RWPE2 (cell line): ENCODE results near the gene ACOXL.
"Not testable (repeated sequence)": the region's sequence is repeated elsewhere in the genome, so short reads cannot be mapped to it uniquely, and the experiment has no call there.

ENCODE experiments used
- ATAC-seq: fragments of 200-7000 bp; cut with Tn5 transposase; 3 replicates; pipeline ENCODE4 v1.9.1; 2021; ENCODE audit warnings: low read depth
- DNase-seq: peaks from one replicate; pipeline ENCODE4 v3.0.0-alpha.2; 2020; ENCODE audit warnings: low spot score
- H3K27ac ChIP-seq: fragments of 450-650 bp; 2 replicates; pipeline ENCODE4 v1.5.1; 2017; ENCODE audit warnings: mild to moderate bottlenecking; ENCODE audit not compliant: poor library complexity, severe bottlenecking
- H3K27me3 ChIP-seq: fragments of 250-450 bp; sonication (Bioruptor Pico); 2 replicates; pipeline ENCODE4 v1.5.1; 2021; ENCODE audit warnings: mild to moderate bottlenecking, moderate library complexity; ENCODE audit not compliant: insufficient read depth, poor library complexity, severe bottlenecking
- H3K36me3 ChIP-seq: fragments of 250-450 bp; sonication (Bioruptor Pico); 2 replicates; pipeline ENCODE4 v1.5.1; 2020; ENCODE audit warnings: low read depth, mild to moderate bottlenecking, moderate library complexity
- H3K4me1 ChIP-seq: fragments of 250-450 bp; sonication (Bioruptor Pico); 2 replicates; pipeline ENCODE4 v1.5.1; 2021; ENCODE audit warnings: mild to moderate bottlenecking, moderate library complexity; ENCODE audit not compliant: insufficient read depth, poor library complexity, severe bottlenecking
- H3K4me3 ChIP-seq: fragments of 250-450 bp; sonication (Bioruptor Pico); 2 replicates; pipeline ENCODE4 v1.5.1; 2021; ENCODE audit warnings: mild to moderate bottlenecking, moderate library complexity; ENCODE audit not compliant: severe bottlenecking
- H3K9me3 ChIP-seq: fragments of 250-450 bp; sonication (Bioruptor Pico); 2 replicates; pipeline ENCODE4 v1.5.1; 2021; ENCODE audit warnings: mild to moderate bottlenecking, moderate library complexity; ENCODE audit not compliant: severe bottlenecking
- TF ChIP-seq, protein P1 (sequence below): fragments of 450-650 bp; IDR thresholded peaks from one replicate; pipeline ENCODE4 v1.5.1; 2017; ENCODE audit warnings: mild to moderate bottlenecking, moderate library complexity; ENCODE audit not compliant: poor library complexity, severe bottlenecking

ACOXL gene

DNA sequence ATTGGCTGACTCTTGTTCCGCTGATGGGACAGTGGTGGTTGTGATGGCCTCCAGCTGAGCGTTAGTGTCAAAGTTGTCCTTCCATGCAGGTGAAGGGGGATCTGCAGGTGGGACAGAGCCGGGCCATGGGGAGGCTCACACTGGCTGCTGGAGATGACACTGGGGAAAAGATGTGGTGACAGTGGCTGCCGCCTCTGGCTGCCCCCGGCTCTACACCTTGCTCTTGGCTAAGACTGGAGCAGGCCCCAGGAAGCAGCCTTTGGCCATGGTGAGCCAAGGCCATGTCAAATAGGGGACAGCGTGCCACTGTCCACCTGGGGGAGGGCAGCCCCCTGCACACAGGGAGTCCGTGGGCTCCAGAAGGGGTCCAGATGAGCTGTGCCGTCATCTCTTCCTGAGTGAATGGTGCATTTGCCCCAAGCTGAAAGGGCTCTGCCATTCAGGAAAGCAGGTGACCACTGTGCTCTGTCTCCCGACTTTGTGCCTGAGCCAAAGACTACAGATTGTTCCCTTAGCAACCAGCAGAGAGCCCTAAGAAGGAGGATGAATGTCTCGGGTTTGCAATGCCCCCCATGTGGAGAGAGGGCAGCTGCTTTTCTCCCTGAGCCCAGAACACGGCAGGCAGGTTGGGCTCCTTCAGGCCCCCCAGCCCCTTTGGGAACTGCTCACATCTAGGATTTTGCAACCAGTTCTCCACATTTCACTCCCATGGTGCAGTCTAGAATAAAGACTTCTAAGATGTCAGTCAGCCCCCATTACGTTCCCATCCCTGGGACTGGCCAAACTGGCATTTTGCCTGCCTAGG is 309.2 kb downstream of the ACOXL start:
- Histone ChIP-seq H3K27ac (no peak overlapping the region), H3K9me3 (no peaks in the 10 kb centered on the region), H3K27me3 (peaks cover 5% of the 10 kb centered on the region), H3K36me3 (no peaks in the 10 kb centered on the region), H3K4me1 (no peaks in the 10 kb centered on the region), H3K4me3 (no peak overlapping the region)
- no peak for ATAC-seq
- DNase-seq = no peak
- TF ChIP-seq, protein P1, sequence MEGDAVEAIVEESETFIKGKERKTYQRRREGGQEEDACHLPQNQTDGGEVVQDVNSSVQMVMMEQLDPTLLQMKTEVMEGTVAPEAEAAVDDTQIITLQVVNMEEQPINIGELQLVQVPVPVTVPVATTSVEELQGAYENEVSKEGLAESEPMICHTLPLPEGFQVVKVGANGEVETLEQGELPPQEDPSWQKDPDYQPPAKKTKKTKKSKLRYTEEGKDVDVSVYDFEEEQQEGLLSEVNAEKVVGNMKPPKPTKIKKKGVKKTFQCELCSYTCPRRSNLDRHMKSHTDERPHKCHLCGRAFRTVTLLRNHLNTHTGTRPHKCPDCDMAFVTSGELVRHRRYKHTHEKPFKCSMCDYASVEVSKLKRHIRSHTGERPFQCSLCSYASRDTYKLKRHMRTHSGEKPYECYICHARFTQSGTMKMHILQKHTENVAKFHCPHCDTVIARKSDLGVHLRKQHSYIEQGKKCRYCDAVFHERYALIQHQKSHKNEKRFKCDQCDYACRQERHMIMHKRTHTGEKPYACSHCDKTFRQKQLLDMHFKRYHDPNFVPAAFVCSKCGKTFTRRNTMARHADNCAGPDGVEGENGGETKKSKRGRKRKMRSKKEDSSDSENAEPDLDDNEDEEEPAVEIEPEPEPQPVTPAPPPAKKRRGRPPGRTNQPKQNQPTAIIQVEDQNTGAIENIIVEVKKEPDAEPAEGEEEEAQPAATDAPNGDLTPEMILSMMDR = no peak

GRCh38 chr2:111042261-111042660 is 309.9 kb downstream of the ACOXL start:
- Histone ChIP-seq H3K4me1 (no peaks in the 10 kb centered on the region), H3K9me3 (no peaks in the 10 kb centered on the region), H3K36me3 (no peaks in the 10 kb centered on the region), H3K27ac (no peak overlapping the region), H3K4me3 (no peak overlapping the region), H3K27me3 (peaks cover 5% of the 10 kb centered on the region)
- ATAC-seq (no peak), DNase-seq (no peak)
- TF ChIP-seq, protein P1 = no peak

DNA sequence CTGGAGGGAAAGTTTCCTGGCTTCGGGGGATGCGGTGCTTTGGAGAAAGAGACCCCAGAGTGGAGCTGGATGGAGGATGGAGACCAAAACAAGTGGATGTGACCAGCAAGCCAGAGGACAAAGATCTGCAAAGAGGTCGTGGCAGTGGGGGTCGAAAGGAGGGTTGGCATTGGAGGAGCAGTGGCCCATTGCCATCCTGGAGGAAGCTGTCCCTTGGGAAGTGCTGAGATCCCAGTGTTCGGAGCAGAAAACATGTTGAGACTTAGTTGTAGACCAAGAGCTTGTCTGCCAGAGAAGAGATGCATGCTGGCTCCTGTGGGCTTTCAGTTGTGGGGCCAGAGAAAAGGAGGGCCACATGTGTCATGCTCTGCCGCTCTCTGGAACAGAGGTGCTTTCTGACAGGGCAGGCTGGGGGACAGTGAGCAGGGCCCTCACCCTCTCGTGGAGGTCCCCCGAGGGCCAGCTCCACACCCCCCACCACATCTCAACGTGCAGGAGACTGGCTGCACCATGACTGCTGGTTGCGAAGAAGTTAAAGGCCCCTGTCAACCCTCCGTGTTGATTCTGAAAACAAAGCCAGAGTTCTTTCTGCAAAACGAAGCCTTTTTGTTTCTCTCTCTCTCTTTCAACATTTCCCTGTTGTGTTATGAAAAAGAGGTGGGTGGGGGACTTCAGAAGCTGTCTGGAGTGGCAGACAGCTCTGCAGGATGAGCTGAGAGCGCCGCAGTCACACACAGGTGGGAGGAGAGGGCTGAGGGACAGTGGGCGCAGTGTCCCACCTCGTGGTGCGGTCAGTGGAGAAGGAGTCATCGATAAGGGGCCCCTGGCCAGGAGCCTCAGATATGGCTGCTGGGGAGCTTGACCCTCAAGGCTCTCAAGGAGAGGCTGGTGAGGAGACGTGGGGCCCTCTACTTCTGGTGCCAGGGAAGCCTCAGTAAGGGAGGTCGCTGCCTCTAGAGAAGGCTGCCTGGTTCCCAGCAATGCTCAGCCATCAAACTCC is 310.7 kb downstream of the ACOXL start:
- no peak overlapping the region for H3K27ac ChIP-seq
- H3K4me3 ChIP-seq = no peak overlapping the region
- H3K4me1 ChIP-seq = no peaks in the 10 kb centered on the region
- TF ChIP-seq, protein P1 = no peak
- H3K36me3 ChIP-seq = no peaks in the 10 kb centered on the region
- no peaks in the 10 kb centered on the region for H3K9me3 ChIP-seq
- peaks cover 5% of the 10 kb centered on the region for H3K27me3 ChIP-seq
- ATAC-seq (no peak), DNase-seq (no peak)

- ATAC-seq = no peak
- H3K4me3 ChIP-seq = no peak overlapping the region
Observed at GRCh38 chr2:111044066-111044465, 311.7 kb downstream of the ACOXL start.

GRCh38 chr2:111045236-111045635 is 312.9 kb downstream of the ACOXL start:
- H3K4me1 ChIP-seq, ATAC-seq: not testable (repeated sequence)

More at GRCh38 chr2:111044066-111044465, 311.7 kb downstream of the ACOXL start:
- Histone ChIP-seq H3K36me3 (no peaks in the 10 kb centered on the region), H3K4me1 (no peaks in the 10 kb centered on the region), H3K27me3 (peaks cover 2% of the 10 kb centered on the region), H3K27ac (no peak overlapping the region), H3K9me3 (no peaks in the 10 kb centered on the region)
- TF ChIP-seq, protein P1 = no peak
- DNase-seq = no peak

More at GRCh38 chr2:111045236-111045635, 312.9 kb downstream of the ACOXL start:
- not testable (repeated sequence) for H3K27ac ChIP-seq, H3K9me3 ChIP-seq, H3K4me3 ChIP-seq, DNase-seq, H3K36me3 ChIP-seq, H3K27me3 ChIP-seq
